ENCODE results near the gene GDF7. TPM values are rescaled to one million over a fixed set of nuclear protein-coding genes. Genes with fewer than 3 reads are reported as not detected.
A peak's percentile ranks its signal among the peaks of the same experiment; 100 is the strongest.

GDF7 gene
- polyA plus RNA-seq (ENCODE audit: insufficient read length in 3 of 3): 1 to 10 TPM; 2.6 to 4.8 (median 3.9) TPM
- long read RNA-seq, donor 1, full-length matches to known transcripts: 1 of 1 reads
- long read RNA-seq, donor 1, partial matches to known transcripts: 0 of 1 reads
- long read RNA-seq, donor 1, other reads (novel, unspliced or antisense): 0 of 1 reads
- long read RNA-seq, donor 2, full-length matches to known transcripts: 1 of 1 reads
- long read RNA-seq, donor 2, partial matches to known transcripts: 0 of 1 reads
- long read RNA-seq, donor 2, other reads (novel, unspliced or antisense): 0 of 1 reads
- long read RNA-seq, donor 3, full-length matches to known transcripts: 3 of 3 reads
- long read RNA-seq, donor 3, partial matches to known transcripts: 0 of 3 reads
- long read RNA-seq, donor 3, other reads (novel, unspliced or antisense): 0 of 3 reads
- long read RNA-seq, donor 4: 0 reads
- long read RNA-seq, donor 5: 0 reads
- long read RNA-seq, donor 6, full-length matches to known transcripts: 1 of 1 reads
- long read RNA-seq, donor 6, partial matches to known transcripts: 0 of 1 reads
- long read RNA-seq, donor 6, other reads (novel, unspliced or antisense): 0 of 1 reads
- long read RNA-seq, donor 7: 0 reads
- long read RNA-seq, donor 8, full-length matches to known transcripts: 1 of 1 reads
- long read RNA-seq, donor 8, partial matches to known transcripts: 0 of 1 reads
- long read RNA-seq, donor 8, other reads (novel, unspliced or antisense): 0 of 1 reads
- long read RNA-seq, donor 9, partial matches to known transcripts: 0 of 8 reads
- long read RNA-seq, donor 9, other reads (novel, unspliced or antisense): 8 of 8 reads
- long read RNA-seq, donor 10: 0 reads
- long read RNA-seq, donor 11, full-length matches to known transcripts: 2 of 2 reads
- long read RNA-seq, donor 11, partial matches to known transcripts: 0 of 2 reads
- long read RNA-seq, donor 11, other reads (novel, unspliced or antisense): 0 of 2 reads
- long read RNA-seq, donor 12: 0 reads
- long read RNA-seq, donor 13, full-length matches to known transcripts: 2 of 2 reads
- long read RNA-seq, donor 13, partial matches to known transcripts: 0 of 2 reads
- long read RNA-seq, donor 13, other reads (novel, unspliced or antisense): 0 of 2 reads
- long read RNA-seq, donor 14: 0 reads
- long read RNA-seq, donor 15: 0 reads
- long read RNA-seq, donor 16: 0 reads

- no peak for DNase-seq (ENCODE audit: extremely low read depth in 1 of 11, low read depth in 9 of 11, low spot score in 4 of 11)
Measured at GRCh38 chr2:20666304-20667150, at the start of gene GDF7. Gene GDF7, plus strand, starts transcription at chr2:20667144. Its CDS starts 96 bp downstream, at chr2:20667240.

GRCh38 chr2:20617892-20618467 is 49.0 kb upstream of the GDF7 start:
- peak in 9 of 11 donors; percentile 72 to 89 (median 80) for DNase-seq (ENCODE audit: extremely low read depth in 1 of 11, low read depth in 9 of 11, low spot score in 4 of 11)

- no peak for DNase-seq (ENCODE audit: extremely low read depth in 1 of 11, low read depth in 9 of 11, low spot score in 4 of 11)
Measured at GRCh38 chr2:20618468-20618885, 48.5 kb upstream of the GDF7 start.

- DNase-seq (ENCODE audit: extremely low read depth in 1 of 11, low read depth in 9 of 11, low spot score in 4 of 11): no peak
Measured at GRCh38 chr2:20618886-20619521, 47.9 kb upstream of the GDF7 start.

GRCh38 chr2:20619624-20620024 is 47.3 kb upstream of the GDF7 start:
- DNase-seq (ENCODE audit: extremely low read depth in 1 of 11, low read depth in 9 of 11, low spot score in 4 of 11): no peak

GRCh38 chr2:20620271-20620681 is 46.7 kb upstream of the GDF7 start:
- DNase-seq (ENCODE audit: extremely low read depth in 1 of 11, low read depth in 9 of 11, low spot score in 4 of 11): no peak

GRCh38 chr2:20620696-20621365 is 46.1 kb upstream of the GDF7 start:
- no peak for DNase-seq (ENCODE audit: extremely low read depth in 1 of 11, low read depth in 9 of 11, low spot score in 4 of 11)

GRCh38 chr2:20621366-20622295 is 45.3 kb upstream of the GDF7 start:
- DNase-seq (ENCODE audit: extremely low read depth in 1 of 11, low read depth in 9 of 11, low spot score in 4 of 11): no peak

- DNase-seq (ENCODE audit: extremely low read depth in 1 of 11, low read depth in 9 of 11, low spot score in 4 of 11): no peak
Measured at GRCh38 chr2:20622296-20622686, 44.7 kb upstream of the GDF7 start.

- no peak for DNase-seq (ENCODE audit: extremely low read depth in 1 of 11, low read depth in 9 of 11, low spot score in 4 of 11)
Measured at GRCh38 chr2:20622731-20623130, 44.2 kb upstream of the GDF7 start.

GRCh38 chr2:20623241-20623640 is 43.7 kb upstream of the GDF7 start:
- DNase-seq (ENCODE audit: extremely low read depth in 1 of 11, low read depth in 9 of 11, low spot score in 4 of 11): no peak

GRCh38 chr2:20623741-20624155 is 43.2 kb upstream of the GDF7 start:
- no peak for DNase-seq (ENCODE audit: extremely low read depth in 1 of 11, low read depth in 9 of 11, low spot score in 4 of 11)

- no peak for DNase-seq (ENCODE audit: extremely low read depth in 1 of 11, low read depth in 9 of 11, low spot score in 4 of 11)
Measured at GRCh38 chr2:20624156-20624883, 42.6 kb upstream of the GDF7 start.

GRCh38 chr2:20624884-20625485 is 42.0 kb upstream of the GDF7 start:
- DNase-seq (ENCODE audit: extremely low read depth in 1 of 11, low read depth in 9 of 11, low spot score in 4 of 11): no peak
